ENCODE measurements around the gene CYP1A2. TPM values are rescaled to one million over a fixed set of nuclear protein-coding genes. Genes with fewer than 3 reads are reported as not detected.

Gene CYP1A2
- total and polyA plus RNA-seq, 11 donors, result not detected

GRCh38 chr15:74794970-74795349 lies 46.3 kb downstream of the CYP1A2 start:
- 90 to 93% (median 93%) methylated on average over 9 of the region's 9 CpGs for WGBS, 4 donors

GRCh38 chr15:74795966-74796625 lies 47.5 kb downstream of the CYP1A2 start:
- intact Hi-C loops (cut with DNase I), result no loop called here
- ATAC-seq (no peak), DNase-seq (no peak)
- H3K4me1 ChIP-seq, result peaks cover 0 to 86% (median 43%) of the 10 kb centered on the region in 12 donors
- H3K27ac ChIP-seq, result peak overlapping the region in 1 of 12 donors; percentile 55
- no peaks in the 10 kb centered on the region for H3K9me3 ChIP-seq
- peaks cover 0 to 50% (median 18%) of the 10 kb centered on the region in 9 donors for H3K36me3 ChIP-seq
- 89 to 94% (median 93%) methylated on average over 14 of the region's 14 CpGs for WGBS, 4 donors
- H3K27me3 ChIP-seq, result no peaks in the 10 kb centered on the region
- TF ChIP-seq CTCF (IDR thresholded peaks at IDR 0.05) (no peak), POLR2A (IDR thresholded peaks at IDR 0.05) (no peak)
- H3K4me3 ChIP-seq, result no peak overlapping the region

More at GRCh38 chr15:74794970-74795349, 46.3 kb downstream of the CYP1A2 start:
- no peak overlapping the region for H3K4me3 ChIP-seq
- H3K36me3 ChIP-seq, result peaks cover 0 to 40% (median 10%) of the 10 kb centered on the region in 9 donors
- intact Hi-C loops (cut with DNase I), result no loop called here
- no peak for TF ChIP-seq POLR2A (IDR thresholded peaks at IDR 0.05)
- TF ChIP-seq CTCF (IDR thresholded peaks at IDR 0.05), result no peak
- DNase-seq (no peak), ATAC-seq (no peak)
- peaks cover 6 to 90% (median 50%) of the 10 kb centered on the region in 12 donors for H3K4me1 ChIP-seq
- H3K27me3 ChIP-seq, result no peaks in the 10 kb centered on the region
- H3K27ac ChIP-seq, result peak overlapping the region in 1 of 12 donors; percentile 55
- H3K9me3 ChIP-seq, result no peaks in the 10 kb centered on the region

GRCh38 chr15:74798388-74799254 lies 50.0 kb downstream of the CYP1A2 start:
- 65 to 85% (median 69%) methylated on average over 21 to 25 of the region's 25 CpGs for WGBS, 4 donors
- ATAC-seq, result peak; percentile 66 to 73 (median 70)
- H3K9me3 ChIP-seq, result no peaks in the 10 kb centered on the region
- no peak for TF ChIP-seq POLR2A (IDR thresholded peaks at IDR 0.05)
- peak in 7 of 12 donors; percentile 7 to 33 (median 17) for TF ChIP-seq CTCF (IDR thresholded peaks at IDR 0.05)
- intact Hi-C loops (cut with DNase I), result loop anchor here in 1 of 10 donors (2.0 kb wide), 1 partner anchor 26 kb away; no protein-coding TSS in a partner anchor
- peak in 2 of 5 donors; percentile 70 to 76 for DNase-seq
- no peak overlapping the region for H3K4me3 ChIP-seq
- H3K4me1 ChIP-seq, result peaks cover 0 to 61% (median 20%) of the 10 kb centered on the region in 12 donors
- no peaks in the 10 kb centered on the region for H3K27me3 ChIP-seq
- peak overlapping the region in 6 of 12 donors; percentile 12 to 71 (median 46) for H3K27ac ChIP-seq
- H3K36me3 ChIP-seq, result peaks cover 0 to 63% (median 43%) of the 10 kb centered on the region in 9 donors
